ENCODE measurements around the gene SLC25A11. TPM values are rescaled to one million over a fixed set of nuclear protein-coding genes. Genes with fewer than 3 reads are reported as not detected.

Gene SLC25A11
- polyA plus RNA-seq, 1 of the 3 experiments (the other 2 are of a cell fraction) = 82.8 TPM

- DNase-seq = no peak
- Histone ChIP-seq H3K79me2 (ENCODE audit: insufficient read depth) (no peaks in the 10 kb centered on the region), H3K4me1 (ENCODE audit: control insufficient read depth in 1 of 2, insufficient read depth in 2 of 2, low read depth in 1 of 2, low read length in 1 of 2) (no peaks in the 10 kb centered on the region; a peak in 1 of 4 replicates), H3K36me3 (replicated peaks in 1 of 2; ENCODE audit: control insufficient read depth in 1 of 2, insufficient read depth in 2 of 2, low read length in 1 of 2) (no peaks in the 10 kb centered on the region), H3K9ac (no peak overlapping the region), H2AFZ (ENCODE audit: low read depth) (no peak overlapping the region), H3K27ac (ENCODE audit: low read depth in 2 of 2, low read length in 1 of 2) (no peak overlapping the region), H3K4me2 (no peak overlapping the region), H3K4me3 (ENCODE audit: low read depth in 2 of 2, low read length in 1 of 2) (no peak overlapping the region), H4K20me1 (ENCODE audit: insufficient read depth) (no peaks in the 10 kb centered on the region), H3F3A (replicated peaks; ENCODE audit: insufficient read depth) (no peaks in the 10 kb centered on the region), H3K9me3 (no peaks in the 10 kb centered on the region), H3K27me3 (ENCODE audit: insufficient read depth) (no peaks in the 10 kb centered on the region), H3K9me2 (no peaks in the 10 kb centered on the region)
- TF ChIP-seq PBX3 (IDR thresholded peaks at IDR 0.05) (no peak), RFX5 (IDR thresholded peaks at IDR 0.05; ENCODE audit: low read length) (no peak), ELF1 (IDR thresholded peaks at IDR 0.05) (no peak), USF1 (IDR thresholded peaks at IDR 0.05; ENCODE audit: borderline replicate concordance, low read depth) (no peak), NRF1 (IDR thresholded peaks at IDR 0.05; ENCODE audit: low read depth, low read length) (no peak)
- WGBS (ENCODE audit: low lambda C conversion rate) = 86% methylated on average over 4 of the region's 4 CpGs
- ChIA-PET POLR2A (no interaction called here), CTCF (interaction anchor here (1.6 to 2.8 kb wide), 2 partner anchors 12 to 17 kb away, joined by 6 to 12 read pairs; no protein-coding TSS in a partner anchor)
Measured at GRCh38 chr17:4921320-4921719, 18.5 kb downstream of the SLC25A11 start.

GRCh38 chr17:4920351-4921048 lies 19.3 kb downstream of the SLC25A11 start:
- 89% methylated on average over 10 of the region's 10 CpGs for WGBS (ENCODE audit: low lambda C conversion rate)
- no peak for DNase-seq
- CTCF ChIA-PET = interaction anchor here (0.8 to 2.8 kb wide), 6 partner anchors 9 to 131 kb away, joined by 3 to 12 read pairs (median 6); partner anchors contain the start of genes CAMTA2 and GLTPD2
- Histone ChIP-seq H3K9me2 (no peaks in the 10 kb centered on the region), H3K4me3 (ENCODE audit: low read depth in 2 of 2, low read length in 1 of 2) (no peak overlapping the region), H3F3A (replicated peaks; ENCODE audit: insufficient read depth) (no peaks in the 10 kb centered on the region), H3K4me1 (ENCODE audit: control insufficient read depth in 1 of 2, insufficient read depth in 2 of 2, low read depth in 1 of 2, low read length in 1 of 2) (no peaks in the 10 kb centered on the region; a peak in 1 of 4 replicates), H2AFZ (ENCODE audit: low read depth) (no peak overlapping the region), H4K20me1 (ENCODE audit: insufficient read depth) (no peaks in the 10 kb centered on the region), H3K79me2 (ENCODE audit: insufficient read depth) (no peaks in the 10 kb centered on the region), H3K27me3 (ENCODE audit: insufficient read depth) (no peaks in the 10 kb centered on the region), H3K9me3 (no peaks in the 10 kb centered on the region), H3K9ac (no peak overlapping the region), H3K36me3 (replicated peaks in 1 of 2; ENCODE audit: control insufficient read depth in 1 of 2, insufficient read depth in 2 of 2, low read length in 1 of 2) (no peaks in the 10 kb centered on the region), H3K27ac (ENCODE audit: low read depth in 2 of 2, low read length in 1 of 2) (no peak overlapping the region), H3K4me2 (no peak overlapping the region)
- POLR2A ChIA-PET = interaction anchor here (1.2 kb wide), 1 partner anchor 11 kb away, joined by 3 read pairs; no protein-coding TSS in a partner anchor
- TF ChIP-seq RCOR1 (IDR thresholded peaks at IDR 0.05; ENCODE audit: low read length) (no peak), RXRA (IDR thresholded peaks at IDR 0.05; ENCODE audit: borderline replicate concordance, low read depth) (no peak), RFX5 (IDR thresholded peaks at IDR 0.05; ENCODE audit: low read length) (no peak), SMC3 (IDR thresholded peaks at IDR 0.05; ENCODE audit: low read depth, low read length) (no peak), REST (IDR thresholded peaks at IDR 0.05; ENCODE audit: low read depth, low read length) (no peak), POLR2AphosphoS5 (IDR thresholded peaks at IDR 0.05; ENCODE audit: low read depth, low read length) (no peak), MAX (IDR thresholded peaks at IDR 0.05; ENCODE audit: low read depth) (no peak), FOXJ3 (CRISPR knock-in tag; IDR thresholded peaks at IDR 0.05) (no peak), NRF1 (IDR thresholded peaks at IDR 0.05; ENCODE audit: low read depth, low read length) (no peak), GATA2 (CRISPR knock-in tag; IDR thresholded peaks at IDR 0.05) (no peak), MXI1 (IDR thresholded peaks at IDR 0.05; ENCODE audit: low read depth, low read length) (no peak), RAD21 (IDR thresholded peaks at IDR 0.05; ENCODE audit: low read length) (no peak), USF1 (IDR thresholded peaks at IDR 0.05; ENCODE audit: borderline replicate concordance, low read depth) (no peak), ZBTB33 (IDR thresholded peaks at IDR 0.05; ENCODE audit: borderline replicate concordance, low read depth) (no peak)
